Esophagus muscularis mucosa (tissue), 4 donors: Measurements from ENCODE around the gene SHKBP1. TPM values are rescaled to one million over a fixed set of nuclear protein-coding genes. Genes with fewer than 3 reads are reported as not detected.

ENCODE experiments used
- DNase-seq: peaks from one replicate; pipeline ENCODE4 v3.0.0-alpha.2; 2017; ENCODE audit errors: extremely low spot score
- H3K27ac ChIP-seq, 4 donors: fragments of 200-600 bp; sonication (generic); replicated peaks in 1 of 4; 1 replicate in 3 of 4; 2 replicates in 1 of 4; pipeline ENCODE4 v1.5.1; 2016 to 2019; ENCODE audit warnings: mild to moderate bottlenecking in 1 of 4
- H3K27me3 ChIP-seq, 4 donors: fragments of 200-600 bp; sonication (generic); one replicate each; pipeline versions ENCODE4 v1.5.1 to v1.6.0; 2016 to 2019
- H3K36me3 ChIP-seq, 4 donors: fragments of 200-600 bp; sonication (generic); one replicate each; pipeline ENCODE4 v1.5.1; 2016 to 2019
- H3K4me1 ChIP-seq, 4 donors: fragments of 200-600 bp; sonication (generic); one replicate each; pipeline ENCODE4 v1.5.1; 2016 to 2019
- H3K4me3 ChIP-seq, 4 donors: fragments of 200-600 bp; sonication (generic); 1 replicate in 2 of 4; 2 replicates in 2 of 4; pipeline ENCODE4 v1.5.1; 2016 to 2019; ENCODE audit warnings: mild to moderate bottlenecking in 4 of 4, moderate library complexity in 1 of 4
- H3K9me3 ChIP-seq, 4 donors: fragments of 200-600 bp; sonication (generic); 1 replicate in 3 of 4; 2 replicates in 1 of 4; pipeline ENCODE4 v1.5.1; 2016 to 2019
- EP300 ChIP-seq: sonication (generic); formaldehyde crosslinking; IDR thresholded peaks from one replicate; pipeline ENCODE4 v1.6.1; 2017; ENCODE audit warnings: antibody characterized with exemption
- POLR2A ChIP-seq: fragments of 450-650 bp; IDR thresholded peaks from one replicate; pipeline ENCODE4 v1.6.1; 2017; ENCODE audit warnings: antibody characterized with exemption, moderate library complexity, mild to moderate bottlenecking, low read depth
- POLR2AphosphoS5 ChIP-seq, 2 donors: sonication (generic); formaldehyde crosslinking; IDR thresholded peaks; one replicate each; pipeline ENCODE4 v1.6.1; 2017; ENCODE audit warnings: antibody characterized with exemption in 2 of 2
- WGBS: methylation state at CpG from one replicate; pipeline ENCODE4 v1.1.5; 2018; 5-methylcytosine and 5-hydroxymethylcytosine counted together
- intact Hi-C: fragments of 100-400 bp; cut with DNase I; formaldehyde crosslinking; loops from one replicate; pipeline ENCODE4 v1.15.1; 2023
- total RNA-seq, 4 donors: library from RNA; depleted of rRNA; stranded (reverse); fragments of >200 nt; gene quantifications; one replicate each; pipeline versions ENCODE4 v1.1.0 to v1.2.1, GENCODE V29; 2016
- TF ChIP-seq, protein P1 (sequence below), 3 experiments: fragments of 200-600 bp in 2 of 3; fragments of 450-650 bp in 1 of 3; sonication (generic) in 2 of 3; IDR thresholded peaks; one replicate each; pipeline ENCODE4 v1.5.1; 2017 to 2019; ENCODE audit warnings: antibody characterized with exemption in 3 of 3, mild to moderate bottlenecking in 2 of 3, moderate library complexity in 1 of 3

SHKBP1 gene, protein sequence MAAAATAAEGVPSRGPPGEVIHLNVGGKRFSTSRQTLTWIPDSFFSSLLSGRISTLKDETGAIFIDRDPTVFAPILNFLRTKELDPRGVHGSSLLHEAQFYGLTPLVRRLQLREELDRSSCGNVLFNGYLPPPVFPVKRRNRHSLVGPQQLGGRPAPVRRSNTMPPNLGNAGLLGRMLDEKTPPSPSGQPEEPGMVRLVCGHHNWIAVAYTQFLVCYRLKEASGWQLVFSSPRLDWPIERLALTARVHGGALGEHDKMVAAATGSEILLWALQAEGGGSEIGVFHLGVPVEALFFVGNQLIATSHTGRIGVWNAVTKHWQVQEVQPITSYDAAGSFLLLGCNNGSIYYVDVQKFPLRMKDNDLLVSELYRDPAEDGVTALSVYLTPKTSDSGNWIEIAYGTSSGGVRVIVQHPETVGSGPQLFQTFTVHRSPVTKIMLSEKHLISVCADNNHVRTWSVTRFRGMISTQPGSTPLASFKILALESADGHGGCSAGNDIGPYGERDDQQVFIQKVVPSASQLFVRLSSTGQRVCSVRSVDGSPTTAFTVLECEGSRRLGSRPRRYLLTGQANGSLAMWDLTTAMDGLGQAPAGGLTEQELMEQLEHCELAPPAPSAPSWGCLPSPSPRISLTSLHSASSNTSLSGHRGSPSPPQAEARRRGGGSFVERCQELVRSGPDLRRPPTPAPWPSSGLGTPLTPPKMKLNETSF
- total RNA-seq: 10 to 100 TPM; 39.5 to 82.7 (median 52.7) TPM

DNA sequence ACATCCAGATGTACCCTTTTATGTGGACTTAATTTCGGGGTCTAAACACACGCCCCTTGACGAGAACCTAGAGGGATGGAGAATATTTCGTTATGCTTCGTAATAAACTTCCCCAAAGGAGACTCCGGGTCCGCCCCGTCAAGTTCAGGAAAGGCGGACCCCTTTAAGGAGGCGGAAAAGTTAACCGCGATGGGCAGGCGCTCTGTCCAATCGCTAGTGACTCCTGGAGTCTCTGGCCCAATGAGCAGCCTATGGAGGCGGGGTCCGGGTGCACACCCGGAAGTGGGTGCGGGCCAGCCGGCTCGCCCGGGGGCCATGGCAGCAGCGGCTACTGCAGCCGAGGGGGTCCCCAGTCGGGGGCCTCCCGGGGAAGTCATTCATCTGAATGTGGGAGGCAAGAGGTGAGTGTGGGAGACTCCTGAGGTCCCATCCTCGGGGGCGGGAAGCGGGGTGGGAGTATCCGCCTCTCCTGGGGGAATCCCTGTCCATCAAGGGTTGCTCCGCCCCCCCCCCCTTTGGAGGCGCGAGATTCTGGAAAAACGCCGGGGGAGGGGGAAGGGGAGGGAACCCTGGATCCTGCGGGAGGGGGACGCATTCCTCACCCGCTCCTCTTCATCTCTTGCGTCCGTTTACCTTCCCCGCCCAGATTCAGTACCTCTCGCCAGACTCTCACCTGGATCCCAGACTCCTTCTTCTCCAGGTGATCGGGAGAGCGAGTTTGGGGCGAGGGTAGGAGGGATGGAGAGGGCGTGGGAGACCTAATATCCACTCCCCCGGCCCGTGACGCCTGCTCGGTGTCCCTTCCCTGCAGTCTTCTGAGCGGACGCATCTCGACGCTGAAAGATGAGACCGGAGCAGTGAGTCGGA lies at the start of gene SHKBP1:
Gene SHKBP1, plus strand, starts transcription at position 289 of the 867 bp plus-strand sequence. Its CDS starts 27 bp downstream, at position 316.
- DNase-seq: peak; percentile 97
- WGBS: under 1% methylated on average over 48 of the region's 55 CpGs
- Histone ChIP-seq H3K27ac (peak within 1 kb of the TSS; percentile 80 to 85 (median 83)), H3K27me3 (no peaks in the 10 kb centered on the region), H3K36me3 (peaks cover 18 to 24% (median 19%) of the 10 kb centered on the region in 4 donors), H3K9me3 (no peaks in the 10 kb centered on the region), H3K4me1 (peaks cover 13 to 24% (median 24%) of the 10 kb centered on the region in 4 donors), H3K4me3 (peak within 1 kb of the TSS; percentile 71 to 94 (median 86))
- TF ChIP-seq EP300 (no peak), POLR2AphosphoS5 (IDR thresholded peaks at IDR 0.05) (peak; percentile 77 to 87)
- intact Hi-C loops: no loop called here

DNA sequence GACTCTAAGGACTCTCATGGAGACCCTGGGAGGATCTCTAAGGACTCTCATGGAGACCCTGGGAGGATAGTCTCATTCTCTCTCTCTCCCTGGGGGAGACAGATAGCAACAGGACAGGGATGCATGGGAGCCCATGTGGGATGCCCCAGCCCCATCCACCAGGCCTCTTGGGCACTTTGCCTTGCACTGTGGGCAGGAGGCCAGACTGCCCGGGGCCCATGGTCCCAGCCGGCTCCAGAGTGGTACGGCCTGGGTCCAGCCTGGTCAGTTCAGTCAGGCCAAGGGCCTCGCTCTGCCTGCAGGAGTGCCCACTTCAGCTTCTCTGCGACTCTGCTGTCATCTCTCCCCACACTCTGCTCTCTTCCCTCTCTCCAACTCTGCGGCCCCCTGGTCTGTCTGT lies 48.6 kb upstream of the SHKBP1 start:
- H3K4me1 ChIP-seq: peaks cover 4 to 25% (median 22%) of the 10 kb centered on the region in 4 donors
- no peak overlapping the region for H3K4me3 ChIP-seq
- H3K9me3 ChIP-seq: no peaks in the 10 kb centered on the region
- peaks cover 0 to 5% (median 0%) of the 10 kb centered on the region in 4 donors for H3K27me3 ChIP-seq
- TF ChIP-seq, protein P1, sequence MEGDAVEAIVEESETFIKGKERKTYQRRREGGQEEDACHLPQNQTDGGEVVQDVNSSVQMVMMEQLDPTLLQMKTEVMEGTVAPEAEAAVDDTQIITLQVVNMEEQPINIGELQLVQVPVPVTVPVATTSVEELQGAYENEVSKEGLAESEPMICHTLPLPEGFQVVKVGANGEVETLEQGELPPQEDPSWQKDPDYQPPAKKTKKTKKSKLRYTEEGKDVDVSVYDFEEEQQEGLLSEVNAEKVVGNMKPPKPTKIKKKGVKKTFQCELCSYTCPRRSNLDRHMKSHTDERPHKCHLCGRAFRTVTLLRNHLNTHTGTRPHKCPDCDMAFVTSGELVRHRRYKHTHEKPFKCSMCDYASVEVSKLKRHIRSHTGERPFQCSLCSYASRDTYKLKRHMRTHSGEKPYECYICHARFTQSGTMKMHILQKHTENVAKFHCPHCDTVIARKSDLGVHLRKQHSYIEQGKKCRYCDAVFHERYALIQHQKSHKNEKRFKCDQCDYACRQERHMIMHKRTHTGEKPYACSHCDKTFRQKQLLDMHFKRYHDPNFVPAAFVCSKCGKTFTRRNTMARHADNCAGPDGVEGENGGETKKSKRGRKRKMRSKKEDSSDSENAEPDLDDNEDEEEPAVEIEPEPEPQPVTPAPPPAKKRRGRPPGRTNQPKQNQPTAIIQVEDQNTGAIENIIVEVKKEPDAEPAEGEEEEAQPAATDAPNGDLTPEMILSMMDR (IDR thresholded peaks at IDR 0.05): no peak
- TF ChIP-seq EP300 (no peak), POLR2AphosphoS5 (IDR thresholded peaks at IDR 0.05) (no peak), POLR2A (no peak)
- intact Hi-C loops: loop anchor here (2.0 to 5.0 kb wide), 3 partner anchors 63 to 109 kb away; partner anchors contain the start of gene BLVRB
- DNase-seq: no peak
- no peaks in the 10 kb centered on the region for H3K36me3 ChIP-seq
- H3K27ac ChIP-seq: no peak overlapping the region
- WGBS: 88% methylated on average over 4 of the region's 6 CpGs

DNA sequence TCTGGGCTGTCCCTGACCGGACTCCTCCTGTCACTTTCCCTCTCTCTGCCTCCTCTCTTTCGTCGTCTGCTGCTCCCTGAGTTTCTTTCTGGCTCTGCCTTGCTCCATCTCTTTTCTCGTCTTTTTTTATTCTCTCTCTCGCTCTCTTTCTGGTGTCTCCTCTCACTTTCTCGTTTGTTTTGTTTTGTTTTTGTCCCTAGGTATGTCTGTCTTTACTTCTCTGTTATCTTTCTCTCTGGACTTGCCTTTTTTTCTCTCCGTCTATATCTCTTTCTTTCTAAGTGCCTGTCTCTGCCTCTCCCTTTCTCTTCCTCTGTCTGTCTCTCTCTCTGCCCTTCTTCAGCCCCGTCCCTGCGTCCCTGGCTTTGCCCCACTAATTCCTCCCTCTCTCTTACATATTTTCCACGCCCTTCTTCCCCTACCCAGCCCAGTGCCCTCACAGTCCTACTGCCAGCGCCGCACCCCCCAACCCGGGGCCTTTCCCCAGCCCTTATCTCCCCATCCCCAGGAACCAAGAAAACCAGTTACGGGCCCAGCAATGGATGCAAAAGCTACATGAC lies 48.1 kb upstream of the SHKBP1 start:
- TF ChIP-seq POLR2AphosphoS5 (IDR thresholded peaks at IDR 0.05) (no peak), EP300 (no peak), POLR2A (no peak)
- TF ChIP-seq, protein P1 (IDR thresholded peaks at IDR 0.05): no peak
- H3K4me3 ChIP-seq: peak overlapping the region in 3 of 4 donors; percentile 63 to 65 (median 64)
- H3K9me3 ChIP-seq: no peaks in the 10 kb centered on the region
- DNase-seq: no peak
- no peak overlapping the region for H3K27ac ChIP-seq
- H3K36me3 ChIP-seq: peaks cover 0 to 3% (median 0%) of the 10 kb centered on the region in 4 donors
- H3K27me3 ChIP-seq: peaks cover 0 to 5% (median 0%) of the 10 kb centered on the region in 4 donors
- intact Hi-C loops: loop anchor here (2.0 to 5.0 kb wide), 3 partner anchors 64 to 109 kb away; partner anchors contain the start of gene BLVRB
- peaks cover 4 to 25% (median 22%) of the 10 kb centered on the region in 4 donors for H3K4me1 ChIP-seq
- WGBS: 73% methylated on average over 14 of the region's 14 CpGs

DNA sequence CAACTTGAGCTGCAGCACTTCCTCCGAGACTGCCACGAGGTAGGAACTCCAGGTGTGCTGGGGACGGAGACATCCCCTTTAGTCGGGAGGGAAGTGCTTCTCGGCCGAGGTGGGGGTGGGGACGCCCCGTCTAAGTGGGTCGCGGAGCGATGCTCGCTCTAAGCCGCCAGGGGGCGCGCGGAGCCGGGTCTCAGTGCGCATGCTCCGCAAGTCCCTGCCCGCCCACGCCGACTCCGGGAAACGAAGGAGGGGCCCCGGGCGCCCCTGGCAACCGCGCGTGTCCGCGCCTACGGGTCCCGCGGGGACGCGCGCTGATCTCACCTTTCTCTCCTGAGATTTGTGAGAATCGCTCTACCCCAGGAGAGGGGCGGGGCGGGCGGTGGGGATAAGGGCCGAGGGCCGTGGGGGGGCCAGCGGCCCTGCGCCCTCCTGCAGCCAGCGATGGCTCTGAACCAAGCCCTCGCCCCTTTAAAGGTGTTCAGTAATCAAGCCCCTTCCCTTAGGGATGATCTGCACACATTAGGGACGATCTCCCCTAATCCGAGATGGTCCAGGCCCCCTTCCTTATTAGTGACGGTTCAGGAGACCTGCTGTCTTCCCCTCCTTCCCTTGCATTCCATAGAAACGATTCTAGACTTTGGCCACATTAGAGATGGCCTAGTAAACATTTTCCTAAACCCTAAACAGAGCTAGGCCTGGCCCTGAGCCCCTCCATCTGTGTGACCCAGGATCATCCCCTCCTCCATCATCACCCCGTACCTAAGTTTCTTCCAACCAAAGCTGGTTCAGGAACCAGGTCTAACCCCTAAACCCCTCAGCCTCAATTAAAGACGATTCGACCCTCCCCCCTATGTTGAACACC lies 47.3 kb upstream of the SHKBP1 start:
- peak overlapping the region in 3 of 4 donors; percentile 26 to 62 (median 36) for H3K27ac ChIP-seq
- 7% methylated on average over 26 of the region's 54 CpGs for WGBS
- peak overlapping the region; percentile 60 to 65 (median 64) for H3K4me3 ChIP-seq
- H3K36me3 ChIP-seq: peaks cover 0 to 10% (median 2%) of the 10 kb centered on the region in 4 donors
- intact Hi-C loops: loop anchor here (2.0 to 5.0 kb wide), 3 partner anchors 65 to 108 kb away; partner anchors contain the start of gene BLVRB
- peaks cover 0 to 5% (median 0%) of the 10 kb centered on the region in 4 donors for H3K27me3 ChIP-seq
- TF ChIP-seq POLR2A (no peak), EP300 (no peak), POLR2AphosphoS5 (IDR thresholded peaks at IDR 0.05) (peak in 1 of 2 donors; percentile 79)
- TF ChIP-seq, protein P1 (IDR thresholded peaks at IDR 0.05): peak; percentile 97 to 99 (median 98)
- peak; percentile 93 for DNase-seq
- peaks cover 4 to 25% (median 22%) of the 10 kb centered on the region in 4 donors for H3K4me1 ChIP-seq
- H3K9me3 ChIP-seq: peaks cover 0 to 7% (median 0%) of the 10 kb centered on the region in 4 donors
